ENCODE measurements around the gene PEMT. TPM values are rescaled to one million over a fixed set of nuclear protein-coding genes. Genes with fewer than 3 reads are reported as not detected.

The PEMT gene
- total RNA-seq, 4 donors from 2014 or later, result 52.5 to 76.1 (median 62.6) TPM

DNA sequence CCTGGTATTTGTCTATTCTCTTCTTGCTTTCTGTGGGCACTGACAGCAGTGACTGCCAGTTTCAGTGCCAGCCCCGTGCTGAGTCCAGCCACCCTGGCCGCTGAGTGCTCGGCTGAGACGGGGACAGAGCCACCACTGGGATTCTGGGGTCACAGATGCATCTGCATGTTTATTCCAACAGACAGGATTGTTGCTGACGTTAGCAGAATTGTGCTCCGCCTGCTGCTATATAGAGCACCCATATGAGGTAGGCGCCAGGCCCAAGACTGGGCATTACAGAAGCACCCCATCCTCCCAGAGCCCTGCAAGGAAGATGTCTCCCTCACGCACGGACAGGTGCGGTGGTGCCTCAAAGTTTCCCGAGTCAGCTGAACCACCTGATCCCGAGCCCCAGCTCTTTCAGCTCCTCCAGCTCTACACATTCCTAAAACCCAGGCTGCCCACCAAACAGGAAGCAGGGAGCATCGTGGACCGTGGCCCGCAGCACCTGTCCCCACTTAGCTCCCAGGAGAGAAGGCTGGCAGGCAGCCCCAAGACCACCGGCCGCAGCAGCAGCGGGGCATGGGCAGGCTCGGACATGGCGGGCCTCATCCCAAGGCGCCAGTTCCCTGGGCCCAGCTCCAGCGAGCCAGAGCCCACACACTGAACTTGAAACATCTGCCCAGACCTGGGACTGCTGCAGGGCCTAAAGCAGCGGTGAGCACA lies 50.4 kb downstream of the PEMT start:
- TF ChIP-seq, protein P1, sequence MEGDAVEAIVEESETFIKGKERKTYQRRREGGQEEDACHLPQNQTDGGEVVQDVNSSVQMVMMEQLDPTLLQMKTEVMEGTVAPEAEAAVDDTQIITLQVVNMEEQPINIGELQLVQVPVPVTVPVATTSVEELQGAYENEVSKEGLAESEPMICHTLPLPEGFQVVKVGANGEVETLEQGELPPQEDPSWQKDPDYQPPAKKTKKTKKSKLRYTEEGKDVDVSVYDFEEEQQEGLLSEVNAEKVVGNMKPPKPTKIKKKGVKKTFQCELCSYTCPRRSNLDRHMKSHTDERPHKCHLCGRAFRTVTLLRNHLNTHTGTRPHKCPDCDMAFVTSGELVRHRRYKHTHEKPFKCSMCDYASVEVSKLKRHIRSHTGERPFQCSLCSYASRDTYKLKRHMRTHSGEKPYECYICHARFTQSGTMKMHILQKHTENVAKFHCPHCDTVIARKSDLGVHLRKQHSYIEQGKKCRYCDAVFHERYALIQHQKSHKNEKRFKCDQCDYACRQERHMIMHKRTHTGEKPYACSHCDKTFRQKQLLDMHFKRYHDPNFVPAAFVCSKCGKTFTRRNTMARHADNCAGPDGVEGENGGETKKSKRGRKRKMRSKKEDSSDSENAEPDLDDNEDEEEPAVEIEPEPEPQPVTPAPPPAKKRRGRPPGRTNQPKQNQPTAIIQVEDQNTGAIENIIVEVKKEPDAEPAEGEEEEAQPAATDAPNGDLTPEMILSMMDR (IDR thresholded peaks at IDR 0.05), result no peak
- TF ChIP-seq POLR2A (IDR thresholded peaks at IDR 0.05), result no peak
- Histone ChIP-seq H3K27me3 (no peaks in the 10 kb centered on the region), H3K4me3 (replicated peaks in 1 of 3) (no peak overlapping the region), H3K36me3 (no peaks in the 10 kb centered on the region), H3K4me1 (peaks cover 0 to 8% of the 10 kb centered on the region in 2 donors), H3K27ac (no peak overlapping the region), H3K9me3 (no peaks in the 10 kb centered on the region)
- 77 to 80% methylated on average over 12 to 17 of the region's 23 CpGs for WGBS, 2 donors
- intact Hi-C loops (cut with DNase I), result no loop called here
- no peak for DNase-seq

DNA sequence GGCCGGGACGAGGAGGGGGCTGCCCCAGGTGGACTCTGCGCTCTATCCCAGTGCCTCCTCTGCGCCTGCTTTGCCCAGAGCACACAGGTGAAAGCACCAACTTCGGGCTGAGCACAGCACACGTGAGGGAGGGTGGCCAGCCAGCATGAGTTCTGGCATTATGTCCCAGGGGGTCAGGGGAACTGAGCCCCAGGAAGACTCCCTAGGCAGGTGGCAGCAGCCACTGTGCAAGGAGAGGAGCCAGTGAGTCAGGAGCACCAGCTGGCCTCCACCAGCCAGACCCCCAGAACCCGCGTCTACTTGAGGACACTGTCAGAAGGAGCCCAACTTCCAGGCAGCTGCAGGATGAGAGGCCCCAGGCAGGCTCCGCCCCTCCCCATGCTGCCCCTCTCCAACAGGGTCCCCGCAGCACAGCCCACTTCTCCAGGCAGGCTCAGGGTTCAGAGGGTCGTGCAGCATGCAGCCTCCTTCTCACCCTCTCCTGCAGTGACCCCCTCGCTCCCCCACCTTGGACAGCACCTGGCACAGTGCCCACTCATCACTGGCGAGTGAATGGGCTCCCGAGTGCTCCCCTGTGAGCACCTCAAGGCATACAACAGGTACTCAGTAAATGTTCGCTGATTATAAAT lies 51.1 kb downstream of the PEMT start:
- Histone ChIP-seq H3K4me3 (replicated peaks in 1 of 3) (no peak overlapping the region), H3K27ac (no peak overlapping the region), H3K4me1 (peaks cover 0 to 15% of the 10 kb centered on the region in 2 donors), H3K27me3 (no peaks in the 10 kb centered on the region), H3K9me3 (no peaks in the 10 kb centered on the region), H3K36me3 (no peaks in the 10 kb centered on the region)
- no peak for DNase-seq
- intact Hi-C loops (cut with DNase I), result no loop called here
- 66 to 69% methylated on average over 7 to 13 of the region's 15 CpGs for WGBS, 2 donors
- TF ChIP-seq, protein P1 (IDR thresholded peaks at IDR 0.05), result no peak
- TF ChIP-seq POLR2A (IDR thresholded peaks at IDR 0.05), result no peak

DNA sequence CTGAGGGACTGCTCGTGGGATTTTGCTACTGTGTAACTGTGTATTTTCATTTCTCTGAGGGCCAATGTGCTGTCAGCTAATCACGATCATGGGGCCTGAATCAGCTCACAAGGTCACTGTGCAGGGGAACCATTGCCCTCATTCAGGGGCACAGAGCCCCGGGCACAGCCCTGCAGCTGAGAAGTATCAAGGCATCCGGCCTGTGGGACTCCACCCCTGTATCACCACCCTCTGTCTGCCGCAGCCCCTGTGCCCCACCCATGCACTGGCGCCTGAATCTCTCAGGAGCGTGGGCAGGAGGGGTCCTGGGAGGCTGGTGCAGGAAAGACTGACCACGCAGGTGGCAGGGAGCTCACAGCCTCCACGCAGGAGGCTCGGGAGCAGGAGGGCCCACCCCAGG lies 51.9 kb downstream of the PEMT start:
- no peaks in the 10 kb centered on the region for H3K27me3 ChIP-seq
- intact Hi-C loops (cut with DNase I), result no loop called here
- DNase-seq, result no peak
- peaks cover 0 to 16% of the 10 kb centered on the region in 2 donors for H3K4me1 ChIP-seq
- no peak overlapping the region for H3K27ac ChIP-seq
- H3K9me3 ChIP-seq, result no peaks in the 10 kb centered on the region
- 86 to 88% methylated on average over 8 to 10 of the region's 10 CpGs for WGBS, 2 donors
- H3K4me3 ChIP-seq (replicated peaks in 1 of 3), result no peak overlapping the region
- H3K36me3 ChIP-seq, result no peaks in the 10 kb centered on the region
- TF ChIP-seq, protein P1 (IDR thresholded peaks at IDR 0.05), result no peak
- TF ChIP-seq POLR2A (IDR thresholded peaks at IDR 0.05), result no peak

DNA sequence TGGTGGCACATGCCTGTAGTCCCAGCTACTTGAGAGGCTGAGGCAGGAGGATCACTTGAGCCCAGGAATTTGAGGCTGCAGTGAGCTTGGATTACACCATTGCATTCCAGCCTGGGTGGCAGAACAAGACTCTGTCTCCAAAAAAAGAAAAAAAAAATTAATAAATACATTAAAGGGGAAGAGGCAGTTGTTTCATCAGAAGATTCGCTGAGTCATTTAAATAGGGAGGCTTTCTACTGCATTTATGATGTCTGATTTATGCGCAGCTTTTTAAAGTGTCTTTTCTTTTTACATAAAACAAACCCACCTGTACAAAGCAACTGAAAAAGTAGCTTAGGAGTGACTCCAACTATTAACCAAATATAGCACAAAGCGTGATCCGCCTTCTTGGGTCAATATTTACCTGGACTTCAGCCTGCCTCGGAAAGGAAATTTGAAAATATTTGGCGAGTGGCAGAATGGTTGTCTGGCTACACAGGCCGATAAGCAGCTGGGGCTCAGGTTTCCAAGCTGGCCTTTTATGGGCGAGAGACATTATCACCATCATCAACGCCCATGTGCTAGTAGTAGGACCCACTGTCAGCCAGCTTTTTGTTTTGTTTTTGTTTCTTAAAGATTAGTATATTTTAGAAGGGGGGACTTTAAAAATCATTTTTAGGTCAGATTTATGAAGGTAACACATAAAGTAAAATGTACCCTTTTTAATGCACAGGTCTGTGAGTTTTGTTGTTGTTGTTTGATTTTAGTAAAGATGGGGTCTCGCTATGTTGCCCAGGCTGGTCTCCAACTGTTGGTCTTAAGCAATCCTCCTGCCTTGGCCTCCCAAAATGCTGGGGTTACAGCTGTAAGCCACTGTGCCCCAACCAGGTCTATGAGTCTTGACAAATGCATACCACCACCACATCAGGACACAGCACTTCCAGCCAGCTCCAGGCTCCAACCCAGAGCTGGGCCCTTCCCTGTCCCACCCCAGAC lies 52.8 kb downstream of the PEMT start:
- Histone ChIP-seq H3K36me3 (no peaks in the 10 kb centered on the region), H3K4me3 (replicated peaks in 1 of 3) (no peak overlapping the region), H3K27ac (no peak overlapping the region), H3K4me1 (peaks cover 0 to 16% of the 10 kb centered on the region in 2 donors), H3K9me3 (no peaks in the 10 kb centered on the region), H3K27me3 (no peaks in the 10 kb centered on the region)
- 88 to 91% methylated on average over 10 of the region's 10 CpGs for WGBS, 2 donors
- intact Hi-C loops (cut with DNase I), result no loop called here
- DNase-seq, result no peak
- TF ChIP-seq, protein P1 (IDR thresholded peaks at IDR 0.05), result no peak
- TF ChIP-seq POLR2A (IDR thresholded peaks at IDR 0.05), result no peak
